Lower leg skin (tissue), 3 donors: ENCODE data around the gene SLC6A13.

Source experiments
- CTCF ChIP-seq, 3 donors: fragments of 450-650 bp; IDR thresholded peaks; one replicate each; pipeline ENCODE4 v1.5.1; 2016; ENCODE audit warnings: antibody characterized with exemption in 3 of 3, mild to moderate bottlenecking in 3 of 3, moderate library complexity in 2 of 3
- POLR2A ChIP-seq, 2 donors: fragments of 450-650 bp; IDR thresholded peaks; one replicate each; pipeline ENCODE4 v1.6.1; 2016 to 2017; ENCODE audit warnings: antibody characterized with exemption in 2 of 2, mild to moderate bottlenecking in 1 of 2, moderate library complexity in 1 of 2

GRCh38 chr12:292186-292585 lies 29.6 kb upstream of the SLC6A13 start:
- no peak for TF ChIP-seq CTCF (IDR thresholded peaks at IDR 0.05)
- TF ChIP-seq POLR2A (IDR thresholded peaks at IDR 0.05): no peak
